ENCODE data around the gene SLC66A2.
"Not testable (repeated sequence)": the region's sequence is repeated elsewhere in the genome, so short reads cannot be mapped to it uniquely, and the experiment has no call there.

The SLC66A2 gene

DNA sequence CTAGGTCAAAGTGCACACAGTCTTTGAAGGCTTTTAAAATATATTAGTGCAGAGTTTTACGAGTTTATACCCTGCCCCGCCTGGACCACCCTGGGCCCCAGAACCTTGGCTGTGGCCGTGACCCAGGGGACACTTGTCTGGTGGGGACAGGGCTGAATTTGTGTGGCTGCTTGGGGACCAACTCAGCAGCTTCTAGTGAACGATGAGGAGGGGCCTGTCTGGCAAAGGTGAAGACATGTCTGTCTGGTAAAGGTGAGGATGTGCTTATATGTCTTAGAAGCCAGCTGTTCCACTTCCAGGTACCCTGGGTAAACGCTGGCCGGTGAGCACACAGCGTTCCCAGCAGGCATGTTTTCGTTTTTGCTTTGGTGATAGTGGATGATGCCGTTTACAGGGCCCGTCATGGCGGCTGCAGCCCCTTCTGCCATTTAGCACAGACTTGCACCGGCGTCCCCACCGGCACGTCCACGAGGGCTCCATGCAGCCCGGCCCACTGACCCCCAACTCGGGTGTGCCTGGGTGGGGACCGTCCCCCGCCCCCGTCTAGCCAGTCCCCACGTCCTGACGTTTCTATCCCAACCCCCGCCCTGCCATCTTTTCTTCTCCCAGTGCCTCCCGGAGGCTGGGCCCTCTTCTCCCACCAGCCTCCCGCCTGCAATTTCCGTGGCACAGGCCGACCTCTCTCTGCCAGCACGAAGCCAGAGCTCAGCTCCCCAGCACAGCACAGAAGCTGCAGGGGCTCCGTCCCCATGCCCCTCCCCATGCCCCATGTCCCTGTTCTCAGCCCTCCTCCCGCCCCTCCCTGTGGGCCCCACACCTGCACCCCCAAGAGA is 67.8 kb downstream of the SLC66A2 start:
- Mint-ChIP-seq H3K9me3 (peaks cover 56% of the 10 kb centered on the region), H3K36me3 (ENCODE audit: low read depth) (no peaks in the 10 kb centered on the region), H3K4me3 (no peak overlapping the region), H3K27me3 (no peaks in the 10 kb centered on the region), H3K4me1 (ENCODE audit: low read depth) (no peaks in the 10 kb centered on the region), H3K27ac (no peak overlapping the region)
- intact Hi-C loops (cut with micrococcal nuclease) = no loop called here

DNA sequence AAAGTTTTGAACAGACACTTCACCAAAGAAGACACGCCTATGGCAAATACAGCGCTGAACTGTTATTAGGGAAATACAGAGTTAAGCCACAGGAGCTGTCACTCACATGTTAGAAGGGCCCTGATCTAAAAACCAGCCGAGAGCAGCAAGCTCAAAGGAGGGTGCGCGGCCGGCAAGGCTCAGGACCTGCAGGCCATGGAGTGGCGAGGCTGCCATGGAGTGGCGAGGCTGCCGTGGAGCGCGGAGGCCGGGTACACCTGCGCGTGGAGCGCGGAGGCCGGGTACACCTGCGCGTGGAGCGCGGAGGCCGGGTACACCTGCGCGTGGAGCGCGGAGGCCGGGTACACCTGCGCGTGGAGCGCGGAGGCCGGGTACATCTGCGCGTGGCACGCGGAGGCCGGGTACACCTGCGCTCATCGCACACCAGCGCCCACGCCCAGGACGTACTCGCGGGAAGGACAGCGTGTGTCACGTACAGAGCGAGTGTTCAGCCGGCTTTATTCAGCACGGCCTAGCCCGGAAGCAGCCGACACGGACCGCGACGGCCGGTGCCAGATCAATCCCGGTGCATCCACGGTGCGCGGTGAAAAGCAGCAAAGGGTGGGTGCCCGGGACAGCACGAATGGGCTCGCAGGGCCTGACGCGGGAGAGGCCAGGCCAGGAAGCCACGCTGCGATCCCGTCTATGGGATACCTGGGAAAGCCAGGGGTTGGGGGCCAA is 68.8 kb downstream of the SLC66A2 start:
- intact Hi-C loops (cut with micrococcal nuclease) = no loop called here
- Mint-ChIP-seq H3K9me3 (peaks cover 46% of the 10 kb centered on the region), H3K27ac (no peak overlapping the region), H3K4me1 (ENCODE audit: low read depth) (no peaks in the 10 kb centered on the region), H3K4me3 (no peak overlapping the region), H3K27me3 (no peaks in the 10 kb centered on the region), H3K36me3 (ENCODE audit: low read depth) (no peaks in the 10 kb centered on the region)

DNA sequence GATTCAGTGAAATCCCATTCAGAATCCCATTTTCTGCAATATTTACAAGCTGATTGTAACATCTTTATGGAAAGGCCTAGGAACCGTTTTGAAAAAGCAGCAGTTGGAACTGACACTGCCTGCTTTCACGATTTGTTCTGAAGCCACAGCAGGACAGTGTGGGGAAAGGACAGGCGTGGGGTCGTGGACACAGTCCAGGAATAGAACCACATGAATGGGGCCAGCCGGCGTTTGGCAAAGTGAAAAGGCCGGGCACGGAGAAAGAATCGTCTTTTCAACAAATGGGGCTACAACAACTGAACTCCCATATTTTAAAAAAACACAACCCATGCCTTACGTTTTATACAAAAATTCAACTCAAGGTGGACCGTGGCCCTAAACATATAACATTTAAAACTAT is 69.8 kb downstream of the SLC66A2 start:
- no peak overlapping the region for H3K27ac Mint-ChIP-seq
- intact Hi-C loops (cut with micrococcal nuclease) = no loop called here
- H3K4me3 Mint-ChIP-seq = no peak overlapping the region
- H3K4me1 Mint-ChIP-seq (ENCODE audit: low read depth) = no peaks in the 10 kb centered on the region
- no peaks in the 10 kb centered on the region for H3K27me3 Mint-ChIP-seq
- peaks cover 36% of the 10 kb centered on the region for H3K9me3 Mint-ChIP-seq
- no peaks in the 10 kb centered on the region for H3K36me3 Mint-ChIP-seq (ENCODE audit: low read depth)

DNA sequence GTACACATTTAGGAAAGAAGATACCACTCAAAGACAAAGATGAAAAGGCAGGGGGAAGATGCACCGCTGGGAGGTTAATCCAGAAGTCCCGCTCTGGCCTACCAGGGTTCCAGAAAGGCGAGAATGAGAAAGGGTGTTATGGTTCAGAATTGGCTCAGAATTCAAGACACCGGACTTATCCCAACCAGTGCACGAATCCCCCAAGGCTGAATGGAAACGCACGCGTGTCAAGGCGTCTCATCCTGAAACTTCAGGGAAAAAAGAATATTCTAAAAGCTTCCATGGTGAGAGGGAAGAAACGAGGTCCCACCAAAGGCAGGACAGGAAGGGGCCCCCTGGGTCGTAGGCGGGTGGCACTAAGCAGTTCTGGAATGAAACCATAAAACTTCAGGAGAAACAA is 71.9 kb downstream of the SLC66A2 start:
- intact Hi-C loops (cut with micrococcal nuclease) = no loop called here
- no peaks in the 10 kb centered on the region for H3K36me3 Mint-ChIP-seq (ENCODE audit: low read depth)
- no peaks in the 10 kb centered on the region for H3K27me3 Mint-ChIP-seq
- H3K4me1 Mint-ChIP-seq (ENCODE audit: low read depth) = no peaks in the 10 kb centered on the region
- no peak overlapping the region for H3K27ac Mint-ChIP-seq
- no peak overlapping the region for H3K4me3 Mint-ChIP-seq
- peaks cover 27% of the 10 kb centered on the region for H3K9me3 Mint-ChIP-seq

DNA sequence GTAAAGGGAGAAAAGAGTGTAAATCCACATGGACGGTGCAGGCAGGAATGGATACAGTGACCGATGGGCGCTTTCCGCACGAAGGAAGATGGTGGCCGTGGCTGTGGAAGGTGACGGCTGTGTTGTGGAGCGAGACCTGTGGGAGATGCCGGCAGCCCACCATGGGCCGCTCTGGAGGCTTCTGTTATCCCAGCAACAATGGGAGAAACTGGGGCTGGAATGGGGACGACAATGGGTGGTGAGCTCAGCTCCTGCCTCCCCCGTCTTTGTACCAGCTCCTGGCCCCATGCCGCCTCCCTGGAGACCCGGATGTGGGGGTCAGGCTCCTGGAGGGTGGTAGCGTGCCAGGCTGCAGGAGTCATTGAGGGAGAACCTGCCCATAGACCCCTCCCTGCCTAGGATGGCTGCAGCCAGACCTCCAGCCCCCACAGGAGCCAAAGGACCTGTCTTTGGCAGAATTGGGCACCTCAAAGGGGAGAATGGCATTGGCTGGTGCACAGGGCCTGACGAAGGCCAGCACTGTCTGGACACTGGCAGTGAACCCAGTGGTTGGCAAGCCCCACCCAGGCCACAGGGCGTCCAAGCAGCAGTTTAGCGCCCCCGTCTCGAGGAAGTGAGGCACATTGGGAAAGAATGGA is 72.6 kb downstream of the SLC66A2 start:
- H3K27me3 Mint-ChIP-seq = no peaks in the 10 kb centered on the region
- no peak overlapping the region for H3K27ac Mint-ChIP-seq
- no peak overlapping the region for H3K4me3 Mint-ChIP-seq
- H3K9me3 Mint-ChIP-seq = peaks cover 27% of the 10 kb centered on the region
- H3K36me3 Mint-ChIP-seq (ENCODE audit: low read depth) = no peaks in the 10 kb centered on the region
- intact Hi-C loops (cut with micrococcal nuclease) = no loop called here
- H3K4me1 Mint-ChIP-seq (ENCODE audit: low read depth) = no peaks in the 10 kb centered on the region

DNA sequence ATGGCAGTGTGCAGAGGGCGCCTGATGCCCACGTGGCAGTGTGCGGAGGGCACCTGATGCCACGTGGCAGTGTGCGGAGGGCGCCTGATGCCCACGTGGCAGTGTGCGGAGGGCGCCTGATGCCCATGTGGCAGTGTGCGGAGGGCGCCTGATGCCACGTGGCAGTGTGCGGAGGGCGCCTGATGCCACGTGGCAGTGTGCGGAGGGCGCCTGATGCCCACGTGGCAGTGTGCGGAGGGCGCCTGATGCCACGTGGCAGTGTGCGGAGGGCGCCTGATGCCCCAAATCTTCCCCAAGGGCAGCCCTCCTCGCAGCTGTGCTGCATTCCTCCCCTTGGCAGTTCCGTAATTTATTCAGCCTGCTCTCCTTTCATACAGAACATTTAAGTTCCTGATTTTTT is 73.2 kb downstream of the SLC66A2 start:
- H3K27ac Mint-ChIP-seq; intact Hi-C loops (cut with micrococcal nuclease): not testable (repeated sequence)

DNA sequence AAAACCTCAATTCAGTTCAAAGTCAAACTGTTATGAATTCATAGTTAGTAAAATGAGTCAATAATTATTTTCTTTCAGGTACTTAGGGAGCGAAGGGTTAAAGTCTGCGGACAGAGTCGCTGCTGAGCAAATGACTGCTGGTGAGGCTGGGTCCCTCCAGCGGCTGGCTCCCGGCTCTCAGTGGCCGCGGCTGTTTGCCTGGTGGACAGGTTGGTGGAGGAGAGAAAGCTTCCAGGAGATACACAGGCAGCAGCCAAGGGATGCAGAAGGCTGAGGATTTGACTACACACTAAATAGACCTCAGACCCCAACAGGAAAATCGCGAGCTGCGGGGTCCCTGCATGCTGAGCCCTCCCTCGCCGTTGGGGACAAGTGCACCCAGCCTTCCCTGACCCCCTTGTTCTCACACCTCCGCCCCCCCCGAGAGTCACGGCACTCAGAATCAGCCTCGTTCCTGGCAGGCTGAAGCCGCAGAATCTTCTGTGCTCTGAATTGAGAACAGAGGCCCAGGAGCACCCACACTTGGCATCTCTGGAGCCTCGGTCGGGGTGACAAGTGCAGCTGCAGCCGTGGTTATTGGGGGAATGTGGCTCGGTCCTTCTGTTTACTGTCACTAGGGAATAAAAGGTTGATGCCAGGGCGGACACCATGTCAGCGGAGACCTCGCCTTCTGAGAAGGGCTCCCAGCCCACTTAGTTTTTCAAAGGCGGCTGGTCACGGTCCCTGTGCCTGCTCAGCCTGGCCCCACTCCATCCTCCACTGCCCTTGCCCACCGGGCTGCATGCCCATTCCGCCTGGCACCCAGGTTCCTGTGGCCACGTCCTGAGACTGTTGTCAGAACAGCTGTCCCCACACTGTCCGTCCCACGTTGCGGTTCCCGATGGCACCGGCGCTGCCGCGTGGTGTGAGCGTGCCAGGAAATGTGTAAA is 74.0 kb downstream of the SLC66A2 start:
- Mint-ChIP-seq H3K4me3 (no peak overlapping the region), H3K36me3 (ENCODE audit: low read depth) (no peaks in the 10 kb centered on the region), H3K27me3 (peaks cover 7% of the 10 kb centered on the region), H3K27ac (no peak overlapping the region), H3K4me1 (ENCODE audit: low read depth) (no peaks in the 10 kb centered on the region), H3K9me3 (peaks cover 26% of the 10 kb centered on the region)
- intact Hi-C loops (cut with micrococcal nuclease) = no loop called here

More for the DNA sequence above, 73.2 kb downstream of the SLC66A2 start:
- H3K36me3 Mint-ChIP-seq (ENCODE audit: low read depth); H3K4me1 Mint-ChIP-seq (ENCODE audit: low read depth); H3K27me3 Mint-ChIP-seq; H3K4me3 Mint-ChIP-seq: not testable (repeated sequence)
- H3K9me3 Mint-ChIP-seq = peaks cover 27% of the 10 kb centered on the region

DNA sequence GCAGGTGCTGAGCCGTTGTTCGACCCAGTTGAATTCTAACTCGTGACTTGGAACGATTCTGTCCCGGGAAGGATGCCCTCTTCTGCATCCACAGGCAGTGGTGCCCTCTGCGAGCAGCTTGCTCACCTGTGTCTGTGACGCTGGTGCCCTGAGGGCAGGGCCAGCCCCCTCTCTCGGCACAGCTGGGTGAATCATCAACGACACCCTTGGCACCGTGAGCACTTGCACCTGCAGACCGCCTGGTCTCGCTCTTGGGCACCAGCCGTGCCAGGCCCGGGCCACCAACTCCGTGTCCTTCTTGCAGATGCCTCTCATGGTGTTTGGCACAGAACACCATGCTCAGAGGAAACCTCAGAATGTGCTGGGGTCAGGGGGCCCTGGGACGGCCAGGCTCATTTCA is 75.0 kb downstream of the SLC66A2 start:
- Mint-ChIP-seq H3K27ac (no peak overlapping the region), H3K36me3 (ENCODE audit: low read depth) (no peaks in the 10 kb centered on the region), H3K4me1 (ENCODE audit: low read depth) (no peaks in the 10 kb centered on the region), H3K27me3 (peaks cover 7% of the 10 kb centered on the region), H3K4me3 (no peak overlapping the region), H3K9me3 (peaks cover 17% of the 10 kb centered on the region)
- intact Hi-C loops (cut with micrococcal nuclease) = no loop called here

DNA sequence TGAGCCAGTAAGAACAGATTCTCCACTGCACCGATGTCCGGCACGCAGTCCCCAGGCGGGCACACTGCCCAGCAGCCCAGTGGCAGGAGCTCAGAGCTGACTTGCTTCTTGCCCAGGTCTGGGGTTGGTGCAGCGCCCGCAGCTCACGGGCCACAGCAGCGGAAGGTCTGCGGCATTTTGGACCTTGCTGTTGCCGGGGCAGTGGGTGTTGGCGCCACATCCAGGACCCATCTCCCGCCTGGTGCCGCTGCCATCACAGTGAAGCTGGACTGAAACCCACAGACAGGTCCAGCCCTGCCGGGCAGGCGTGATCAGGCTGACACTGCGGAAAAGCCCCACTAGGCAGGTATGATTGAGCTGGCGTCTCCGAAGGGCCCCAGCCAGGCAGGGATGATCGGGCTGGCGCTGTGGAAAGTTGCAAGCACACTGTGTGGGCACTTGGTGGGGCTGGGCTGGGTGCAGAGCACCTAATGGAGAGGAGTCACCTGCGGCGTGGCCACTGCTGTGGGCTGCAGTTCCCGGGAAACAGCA is 75.5 kb downstream of the SLC66A2 start:
- Mint-ChIP-seq H3K4me1 (ENCODE audit: low read depth) (no peaks in the 10 kb centered on the region), H3K36me3 (ENCODE audit: low read depth) (no peaks in the 10 kb centered on the region), H3K27ac (no peak overlapping the region), H3K27me3 (peaks cover 7% of the 10 kb centered on the region), H3K9me3 (peaks cover 14% of the 10 kb centered on the region), H3K4me3 (no peak overlapping the region)
- intact Hi-C loops (cut with micrococcal nuclease) = no loop called here

DNA sequence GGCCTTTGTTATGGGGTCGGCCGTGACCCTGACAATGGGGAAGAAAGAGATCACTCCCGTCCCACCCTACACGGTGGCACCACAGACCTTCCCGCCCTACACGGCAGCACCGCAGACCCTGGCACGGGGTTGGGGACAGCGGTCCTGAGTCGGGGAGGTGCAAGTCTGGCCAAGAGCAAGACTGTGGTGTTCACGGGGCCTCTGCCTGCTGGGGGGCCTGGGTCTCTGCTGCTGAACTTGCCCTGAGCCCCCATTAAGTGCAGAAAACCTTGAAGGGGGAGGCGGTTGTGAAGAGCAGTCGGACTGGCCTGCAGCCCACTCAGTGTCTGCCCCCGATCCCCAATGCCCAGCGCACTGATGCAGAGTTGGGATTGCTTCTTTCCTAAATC is 75.9 kb downstream of the SLC66A2 start:
- no peak overlapping the region for H3K4me3 Mint-ChIP-seq

DNA sequence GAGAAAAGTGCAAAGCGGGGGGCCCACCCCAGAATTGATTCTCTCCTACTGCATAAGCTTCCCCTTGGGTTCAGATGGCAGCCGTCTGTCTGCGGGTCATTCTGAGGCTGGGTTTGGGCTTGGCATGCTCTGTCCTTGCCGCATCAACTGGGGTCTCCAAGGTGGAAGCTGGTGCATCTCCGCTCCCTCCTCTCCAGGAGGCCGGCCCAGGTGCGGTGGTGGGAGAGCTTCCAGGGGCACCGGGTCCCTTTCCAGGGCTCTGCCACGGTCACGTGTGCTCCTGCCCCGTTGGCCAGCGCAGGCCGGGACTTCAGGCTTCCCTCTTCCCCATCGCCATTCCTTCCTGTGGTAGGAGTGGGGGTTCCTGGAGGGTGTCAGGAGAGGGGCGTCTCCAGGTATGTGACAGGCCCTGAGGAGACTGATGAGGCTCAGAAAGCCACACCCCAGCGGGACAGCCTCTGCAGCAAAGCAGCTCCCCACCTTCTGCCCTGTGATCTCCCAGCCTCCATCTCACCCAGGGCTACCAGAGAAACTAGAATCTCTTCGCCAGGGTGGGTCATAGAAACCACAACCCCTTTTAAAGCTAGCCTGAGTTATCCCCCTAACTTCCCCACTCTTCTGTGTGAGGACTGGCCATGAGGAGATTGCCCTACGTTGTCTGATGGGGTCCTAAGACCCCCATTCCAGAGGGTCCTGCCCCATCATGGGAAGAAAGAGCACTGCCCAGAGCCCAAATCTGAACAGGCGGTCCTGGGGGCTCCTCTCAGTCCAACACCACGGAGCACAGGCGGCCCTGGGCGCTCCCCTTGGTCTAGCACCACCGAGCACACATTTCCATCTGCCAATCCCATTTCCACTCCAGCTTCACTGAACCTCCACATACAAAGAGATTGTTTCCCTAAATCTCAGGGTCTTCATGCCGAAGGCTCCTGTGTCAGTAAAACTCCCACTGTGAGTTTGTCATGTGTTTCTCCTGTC is 76.6 kb downstream of the SLC66A2 start:
- Mint-ChIP-seq H3K36me3 (ENCODE audit: low read depth) (no peaks in the 10 kb centered on the region), H3K9me3 (peaks cover 12% of the 10 kb centered on the region), H3K4me3 (no peak overlapping the region), H3K4me1 (ENCODE audit: low read depth) (no peaks in the 10 kb centered on the region), H3K27ac (no peak overlapping the region), H3K27me3 (peaks cover 7% of the 10 kb centered on the region)
- intact Hi-C loops (cut with micrococcal nuclease) = no loop called here

More for the DNA sequence above, 75.9 kb downstream of the SLC66A2 start:
- Mint-ChIP-seq H3K9me3 (peaks cover 14% of the 10 kb centered on the region), H3K4me1 (ENCODE audit: low read depth) (no peaks in the 10 kb centered on the region), H3K27ac (no peak overlapping the region), H3K27me3 (peaks cover 7% of the 10 kb centered on the region), H3K36me3 (ENCODE audit: low read depth) (no peaks in the 10 kb centered on the region)
- intact Hi-C loops (cut with micrococcal nuclease) = no loop called here

DNA sequence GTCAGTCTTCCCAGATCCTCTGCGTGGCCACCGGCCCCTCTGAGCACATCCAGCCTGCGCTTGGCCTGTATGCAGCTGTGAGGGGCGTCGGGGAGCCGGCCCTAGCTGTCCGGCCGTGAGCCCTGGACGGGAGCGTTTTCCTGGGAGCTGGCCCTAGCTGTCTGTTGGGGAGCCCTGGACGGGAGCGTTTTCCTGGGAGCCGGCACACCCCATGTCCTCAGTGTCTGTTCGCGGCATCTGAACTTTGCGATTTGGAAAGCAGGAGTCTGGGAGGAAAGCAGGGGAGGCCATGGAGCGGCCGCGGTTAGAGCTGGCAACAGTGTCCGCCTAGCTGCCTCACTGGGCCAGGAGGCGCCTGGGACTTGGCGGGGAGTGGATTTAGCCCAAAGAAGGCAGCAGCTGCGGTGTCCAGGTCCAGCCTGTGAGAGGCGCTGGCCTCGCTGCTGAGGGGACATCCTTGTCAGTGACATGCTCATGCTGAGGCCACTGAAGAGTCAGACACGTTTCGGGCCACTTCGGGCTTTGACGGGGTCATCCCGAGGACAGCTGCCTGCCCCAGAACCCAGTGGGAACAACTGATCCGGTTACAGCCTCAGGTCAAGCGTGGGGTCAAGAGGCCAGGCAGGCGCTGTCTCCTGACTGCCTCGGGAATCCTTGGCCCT is 77.9 kb downstream of the SLC66A2 start:
- H3K4me3 Mint-ChIP-seq = no peak overlapping the region
- no peak overlapping the region for H3K27ac Mint-ChIP-seq
- H3K9me3 Mint-ChIP-seq = no peaks in the 10 kb centered on the region
- intact Hi-C loops (cut with micrococcal nuclease) = no loop called here
- no peaks in the 10 kb centered on the region for H3K4me1 Mint-ChIP-seq (ENCODE audit: low read depth)
- no peaks in the 10 kb centered on the region for H3K36me3 Mint-ChIP-seq (ENCODE audit: low read depth)
- peaks cover 7% of the 10 kb centered on the region for H3K27me3 Mint-ChIP-seq
